IMR-90 (cell line): Measurements from ENCODE around the gene TARS3. TPM values are rescaled to one million over a fixed set of nuclear protein-coding genes. Genes with fewer than 3 reads are reported as not detected.

Experiments used
- ATAC-seq: fragments of 200-7000 bp; cut with Tn5 transposase; 2 replicates; pipeline ENCODE4 v1.9.1; 2020; ENCODE audit warnings: low read depth, mild to moderate bottlenecking, moderate library complexity
- BruUV-seq: library from RNA; stranded (reverse); fragments of 400-500 nt; replicated peaks from 2 replicates; lab custom pipeline; 2021; lab: Mats Ljungman, UMichigan
- CTCF ChIA-PET: fragments of 300-600 bp; formaldehyde crosslinking; extraction: SDS; loops from one replicate; lab custom pipeline; 2021; ENCODE audit warnings: antibody characterized with exemption; lab: Yijun Ruan, JAX
- POLR2A ChIA-PET: fragments of 300-600 bp; sonication (Branson Sonifier 250); formaldehyde crosslinking; loops from one replicate; lab custom pipeline; 2022; ENCODE audit warnings: antibody characterized with exemption; ENCODE audit not compliant: unreplicated experiment; lab: Charles Lee
- DNase-seq: peaks from one replicate; pipeline ENCODE4 v3.0.0; 2013
- H2AFZ ChIP-seq: replicated peaks from 2 replicates; pipeline ENCODE3; 2013; ENCODE audit warnings: low read length, mild to moderate bottlenecking; ENCODE audit not compliant: poor library complexity
- H2AK5ac ChIP-seq: 2 replicates; pipeline ENCODE4 v1.6.1; 2013; ENCODE audit warnings: low read depth, low read length, inconsistent platforms
- H2AK9ac ChIP-seq: replicated peaks from 2 replicates; pipeline ENCODE3; 2013; ENCODE audit warnings: mild to moderate bottlenecking, low read depth, low read length, moderate library complexity; ENCODE audit not compliant: poor library complexity
- H2BK120ac ChIP-seq: 2 replicates; pipeline ENCODE4 v1.6.1; 2013; ENCODE audit warnings: low read depth, low read length, inconsistent platforms
- H2BK15ac ChIP-seq: 3 replicates; pipeline ENCODE4 v1.6.1; 2013; ENCODE audit warnings: low read depth, low read length, inconsistent platforms
- H2BK20ac ChIP-seq: 2 replicates; pipeline ENCODE4 v1.6.1; 2013; ENCODE audit warnings: low read depth, mild to moderate bottlenecking, inconsistent platforms, low read length, moderate library complexity
- H2BK5ac ChIP-seq: 2 replicates; pipeline ENCODE4 v1.6.1; 2013; ENCODE audit warnings: mild to moderate bottlenecking, low read depth, low read length, inconsistent platforms; ENCODE audit not compliant: poor library complexity, severe bottlenecking
- H3K14ac ChIP-seq: replicated peaks from 2 replicates; pipeline ENCODE4 v1.6.1; 2013; ENCODE audit warnings: low read depth, low read length, inconsistent platforms
- H3K18ac ChIP-seq: 2 replicates; pipeline ENCODE4 v1.6.1; 2013; ENCODE audit warnings: low read depth, low read length, control low read depth
- H3K23ac ChIP-seq: 2 replicates; pipeline ENCODE4 v1.6.1; 2013; ENCODE audit warnings: low read depth, low read length, inconsistent platforms
- H3K27ac ChIP-seq: 2 replicates; pipeline ENCODE4 v1.5.1; 2013; ENCODE audit warnings: mild to moderate bottlenecking, control low read depth, low read length; ENCODE audit not compliant: insufficient read depth
- H3K27me3 ChIP-seq: 2 replicates; pipeline ENCODE4 v1.6.1; 2013; ENCODE audit warnings: low read length; ENCODE audit not compliant: control insufficient read depth, insufficient read depth
- H3K36me3 ChIP-seq: 2 replicates; pipeline ENCODE4 v1.6.1; 2013; ENCODE audit warnings: low read length, mixed read lengths; ENCODE audit not compliant: control insufficient read depth, insufficient read depth
- H3K4ac ChIP-seq: 2 replicates; pipeline ENCODE4 v1.6.1; 2013; ENCODE audit warnings: low read depth, low read length, inconsistent platforms
- H3K4me1 ChIP-seq: 2 replicates; pipeline ENCODE4 v1.6.1; 2013; ENCODE audit warnings: low read length, mixed read lengths; ENCODE audit not compliant: control insufficient read depth, insufficient read depth
- H3K4me2 ChIP-seq: 2 replicates; pipeline ENCODE4 v1.6.1; 2013; ENCODE audit warnings: low read depth, mild to moderate bottlenecking, control low read depth, low read length, moderate library complexity
- H3K4me3 ChIP-seq: 2 replicates; pipeline ENCODE4 v1.5.1; 2013; ENCODE audit warnings: low read depth, mild to moderate bottlenecking, control low read depth, low read length, moderate library complexity; ENCODE audit not compliant: insufficient read depth
- H3K56ac ChIP-seq: 2 replicates; pipeline ENCODE4 v1.6.1; 2013; ENCODE audit warnings: low read length, inconsistent platforms; ENCODE audit not compliant: insufficient read depth; ENCODE audit errors: extremely low read depth
- H3K79me1 ChIP-seq, 2 experiments: 2 replicates each; pipeline ENCODE4 v1.6.1; 2013; ENCODE audit warnings: low read length in 2 of 2, inconsistent platforms in 1 of 2, low read depth in 1 of 2
- H3K9ac ChIP-seq: 2 replicates; pipeline ENCODE4 v1.6.1; 2013; ENCODE audit warnings: low read depth, low read length, control low read depth
- H3K9me1 ChIP-seq: 2 replicates; pipeline ENCODE4 v1.6.1; 2013; ENCODE audit warnings: low read length, inconsistent platforms; ENCODE audit not compliant: insufficient read depth
- H3K9me3 ChIP-seq: 2 replicates; pipeline ENCODE4 v1.6.1; 2013; ENCODE audit warnings: low read length; ENCODE audit not compliant: control insufficient read depth, insufficient read depth
- H4K20me1 ChIP-seq: 2 replicates; pipeline ENCODE4 v1.6.1; 2013; ENCODE audit warnings: low read length, inconsistent platforms; ENCODE audit not compliant: insufficient read depth
- H4K5ac ChIP-seq: 2 replicates; pipeline ENCODE4 v1.6.1; 2013; ENCODE audit warnings: mild to moderate bottlenecking, low read depth, low read length, control low read depth
- H4K8ac ChIP-seq, 2 experiments: 2 replicates each; pipeline ENCODE4 v1.6.1; 2013; ENCODE audit warnings: low read depth in 2 of 2, low read length in 2 of 2, control low read depth in 1 of 2, inconsistent platforms in 1 of 2
- H4K91ac ChIP-seq: 2 replicates; pipeline ENCODE4 v1.6.1; 2013; ENCODE audit warnings: low read depth, low read length, inconsistent platforms; ENCODE audit not compliant: insufficient read depth
- BHLHE40 ChIP-seq: fragments of 150-350 bp; IDR thresholded peaks from 2 replicates; pipeline ENCODE4 v1.6.1; 2016; ENCODE audit warnings: mild to moderate bottlenecking, low read depth, low read length
- CEBPB ChIP-seq: IDR thresholded peaks from 2 replicates; pipeline ENCODE4 v1.6.1; 2012; ENCODE audit warnings: low read depth, low read length, improper control_type of control experiment
- CHD1 ChIP-seq: IDR thresholded peaks from 2 replicates; pipeline ENCODE4 v1.6.1; 2012; ENCODE audit warnings: low read depth, low read length, improper control_type of control experiment
- CTCF ChIP-seq: conservative IDR thresholded peaks from 2 replicates; pipeline ENCODE4 v1.5.1; 2012; ENCODE audit warnings: mild to moderate bottlenecking, low read depth, low read length, improper control_type of control experiment
- ELK1 ChIP-seq: fragments of 150-350 bp; IDR thresholded peaks from 2 replicates; pipeline ENCODE4 v1.6.1; 2016; ENCODE audit warnings: low read depth, mild to moderate bottlenecking, low read length, moderate library complexity, borderline replicate concordance
- FOS ChIP-seq: fragments of 150-350 bp; IDR thresholded peaks from 2 replicates; pipeline ENCODE4 v1.6.1; 2016; ENCODE audit warnings: low read depth, low read length
- MAFK ChIP-seq: IDR thresholded peaks from 2 replicates; pipeline ENCODE4 v1.6.1; 2012; ENCODE audit warnings: low read depth, low read length, improper control_type of control experiment
- MAZ ChIP-seq: IDR thresholded peaks from 2 replicates; pipeline ENCODE4 v1.6.1; 2012; ENCODE audit warnings: low read depth, mild to moderate bottlenecking, low read length, improper control_type of control experiment, moderate library complexity, borderline replicate concordance
- MXI1 ChIP-seq: IDR thresholded peaks from 2 replicates; pipeline ENCODE4 v1.6.1; 2012; ENCODE audit warnings: low read depth, mild to moderate bottlenecking, low read length, moderate library complexity, borderline replicate concordance
- NFE2L2 ChIP-seq: fragments of 150-350 bp; IDR thresholded peaks from 2 replicates; pipeline ENCODE4 v1.6.1; 2016; ENCODE audit warnings: low read depth, mild to moderate bottlenecking, low read length
- POLR2A ChIP-seq: IDR thresholded peaks from 2 replicates; pipeline ENCODE4 v1.6.1; 2012; ENCODE audit warnings: mild to moderate bottlenecking, low read depth, low read length
- RAD21 ChIP-seq: IDR thresholded peaks from 2 replicates; pipeline ENCODE4 v1.6.1; 2012; ENCODE audit warnings: low read length, improper control_type of control experiment
- RCOR1 ChIP-seq: IDR thresholded peaks from 2 replicates; pipeline ENCODE4 v1.6.1; 2012; ENCODE audit warnings: mild to moderate bottlenecking, low read length, improper control_type of control experiment; ENCODE audit not compliant: insufficient replicate concordance
- RFX5 ChIP-seq: IDR thresholded peaks from 2 replicates; pipeline ENCODE4 v1.8.0; 2012; ENCODE audit warnings: low read depth, mild to moderate bottlenecking, low read length, moderate library complexity
- SMC3 ChIP-seq: fragments of 150-350 bp; IDR thresholded peaks from 2 replicates; pipeline ENCODE4 v1.6.1; 2016; ENCODE audit warnings: low read depth, mild to moderate bottlenecking, antibody characterized with exemption, low read length, moderate library complexity
- USF2 ChIP-seq: fragments of 150-350 bp; IDR thresholded peaks from 2 replicates; pipeline ENCODE4 v1.6.1; 2017; ENCODE audit warnings: mild to moderate bottlenecking, antibody characterized with exemption, low read length, low read depth
- whole genome bisulfite sequencing, 2 experiments: methylation state at CpG; one replicate each; pipeline versions ENCODE4 v1.1.5 to v1.1.7; 2013; ENCODE audit warnings: missing lambda C conversion rate in 2 of 2; ENCODE audit not compliant: insufficient read length in 1 of 2; ENCODE audit errors: extremely low coverage in 2 of 2; 5-methylcytosine and 5-hydroxymethylcytosine counted together
- dilution Hi-C: fragments of 300-500 bp; cut with HindIII; formaldehyde crosslinking; loops from one replicate; pipeline ENCODE4 v1.14.3; 2018; ENCODE audit warnings: low sequenced_read_pairs; ENCODE audit not compliant: unreplicated experiment
- in situ Hi-C: fragments of 300-500 bp; cut with MboI; formaldehyde crosslinking; loops from 3 replicates; pipeline ENCODE4 v1.14.3; 2019; ENCODE audit warnings: low sequenced_read_pairs, inconsistent platforms, mixed read lengths
- intact Hi-C: fragments of 100-400 bp; cut with micrococcal nuclease; formaldehyde crosslinking; loops from 2 replicates; pipeline ENCODE4 v1.10.0; 2022
- polyA plus RNA-seq, 3 experiments: library from polyadenylated mRNA; depleted of rRNA; stranded (reverse); fragments of >200 nt; gene quantifications; 2 replicates each; pipeline ENCODE4 v1.2.3, GENCODE V29; 2012; ENCODE audit warnings: low replicate concordance in 1 of 3
- total RNA-seq: library from RNA; depleted of rRNA; stranded (reverse); fragments of >200 nt; gene quantifications from 2 replicates; pipeline ENCODE4 v1.2.3, GENCODE V29; 2012

The TARS3 gene
- total and polyA plus RNA-seq, 2 of the 4 experiments (the other 2 are of a cell fraction), result 3.4 to 9.3 TPM

GRCh38 chr15:101712078-101712477, 12.2 kb downstream of the TARS3 start:
- no peak overlapping the region for H3K9ac ChIP-seq
- POLR2A ChIA-PET, result no interaction called here
- H2AFZ ChIP-seq, result no peak overlapping the region
- peak overlapping the region; percentile 9; the same call in 1 of the 2 replicates for H4K5ac ChIP-seq
- H3K27me3 ChIP-seq, result no peaks in the 10 kb centered on the region
- peak overlapping the region; percentile 20; the same call in 1 of the 2 replicates for H2AK5ac ChIP-seq
- intact Hi-C loops, result no loop called here
- dilution Hi-C loops, result no loop called here
- H3K23ac ChIP-seq, result no peak overlapping the region
- no peak for ATAC-seq
- peak overlapping the region; percentile 17; the same call in 1 of the 2 replicates for H2BK20ac ChIP-seq
- no peak for DNase-seq
- no peak overlapping the region for H2BK15ac ChIP-seq
- H3K9me1 ChIP-seq, result peaks cover 24% of the 10 kb centered on the region
- H3K27ac ChIP-seq, result no peak overlapping the region
- peaks cover 4 to 19% of the 10 kb centered on the region in 2 experiments; a peak in 3 of 4 replicates for H3K79me1 ChIP-seq
- in situ Hi-C loops, result no loop called here
- H3K18ac ChIP-seq, result no peak overlapping the region
- 100% methylated on average over 4 of the region's 6 CpGs; no CpG with 5 or more reads in 1 of the 2 experiments for WGBS, 2 experiments
- CTCF ChIA-PET, result interaction anchor here (1.2 kb wide), 1 partner anchor 9 kb away, joined by 3 read pairs; no protein-coding TSS in a partner anchor
- H3K9me3 ChIP-seq, result no peaks in the 10 kb centered on the region
- BruUV-seq, result no TSS peak
- peaks cover 8% of the 10 kb centered on the region for H3K4me1 ChIP-seq
- H4K8ac ChIP-seq, result no peak overlapping the region
- H3K4ac ChIP-seq, result peak overlapping the region; percentile 43
- H3K36me3 ChIP-seq, result peaks cover 45% of the 10 kb centered on the region
- H2BK5ac ChIP-seq, result peak overlapping the region; percentile 41
- no peak for TF ChIP-seq FOS
- no peak for TF ChIP-seq NFE2L2
- TF ChIP-seq ELK1, result no peak
- no peak for TF ChIP-seq POLR2A
- TF ChIP-seq CTCF, result no peak
- TF ChIP-seq USF2, result no peak
- TF ChIP-seq MAZ, result no peak
- TF ChIP-seq BHLHE40, result no peak
- no peak for TF ChIP-seq RCOR1
- TF ChIP-seq CEBPB, result no peak
- TF ChIP-seq SMC3, result no peak
- no peak for TF ChIP-seq RFX5
- no peak for TF ChIP-seq CHD1
- TF ChIP-seq RAD21, result no peak
- TF ChIP-seq MXI1, result no peak
- no peak for TF ChIP-seq MAFK
- no peak overlapping the region for H3K56ac ChIP-seq
- H3K4me3 ChIP-seq, result no peak overlapping the region
- H4K20me1 ChIP-seq, result no peaks in the 10 kb centered on the region
- H3K14ac ChIP-seq, result no peak overlapping the region; the same call in 1 of the 2 replicates
- H3K4me2 ChIP-seq, result no peak overlapping the region
- H2AK9ac ChIP-seq, result no peak overlapping the region
- no peak overlapping the region; the same call in 1 of the 2 replicates for H4K91ac ChIP-seq
- H2BK120ac ChIP-seq, result no peak overlapping the region
